Measurements from ENCODE around the gene PRDM16.

The PRDM16 gene

GRCh38 chr1:3347257-3348020 is 278.4 kb downstream of the PRDM16 start:
- peaks cover 4% of the 10 kb centered on the region; the same call in 1 of the 2 replicates for H3K9me3 ChIP-seq (ENCODE audit: control insufficient read depth, insufficient read depth, low read length)
- no peak overlapping the region for H3K4me3 ChIP-seq (ENCODE audit: low read depth, low read length)
- H3K36me3 ChIP-seq (ENCODE audit: control insufficient read depth, insufficient read depth, low read length) = no peaks in the 10 kb centered on the region
- no peak overlapping the region for H3K27ac ChIP-seq (ENCODE audit: low read depth, low read length)
- peaks cover 7% of the 10 kb centered on the region for H3K4me1 ChIP-seq (ENCODE audit: control insufficient read depth, insufficient read depth, low read length)
- H3K9ac ChIP-seq (ENCODE audit: low read depth, low read length) = no peak overlapping the region
- H3K27me3 ChIP-seq (ENCODE audit: control insufficient read depth, insufficient read depth, low read length) = no peaks in the 10 kb centered on the region

- H3K4me1 ChIP-seq (ENCODE audit: control insufficient read depth, insufficient read depth, low read length) = peaks cover 15% of the 10 kb centered on the region
- H3K4me3 ChIP-seq (ENCODE audit: low read depth, low read length) = no peak overlapping the region
- H3K9ac ChIP-seq (ENCODE audit: low read depth, low read length) = no peak overlapping the region
- no peak overlapping the region for H3K27ac ChIP-seq (ENCODE audit: low read depth, low read length)
- H3K27me3 ChIP-seq (ENCODE audit: control insufficient read depth, insufficient read depth, low read length) = no peaks in the 10 kb centered on the region
- H3K36me3 ChIP-seq (ENCODE audit: control insufficient read depth, insufficient read depth, low read length) = no peaks in the 10 kb centered on the region
- peaks cover 4% of the 10 kb centered on the region; the same call in 1 of the 2 replicates for H3K9me3 ChIP-seq (ENCODE audit: control insufficient read depth, insufficient read depth, low read length)
Observed at GRCh38 chr1:3348196-3348865, 279.3 kb downstream of the PRDM16 start.

GRCh38 chr1:3349161-3349967 is 280.4 kb downstream of the PRDM16 start:
- Histone ChIP-seq H3K36me3 (ENCODE audit: control insufficient read depth, insufficient read depth, low read length) (no peaks in the 10 kb centered on the region), H3K4me3 (ENCODE audit: low read depth, low read length) (no peak overlapping the region), H3K9me3 (ENCODE audit: control insufficient read depth, insufficient read depth, low read length) (no peaks in the 10 kb centered on the region), H3K27me3 (ENCODE audit: control insufficient read depth, insufficient read depth, low read length) (no peaks in the 10 kb centered on the region; the same call in 1 of the 2 replicates), H3K9ac (ENCODE audit: low read depth, low read length) (no peak overlapping the region), H3K4me1 (ENCODE audit: control insufficient read depth, insufficient read depth, low read length) (peaks cover 16% of the 10 kb centered on the region), H3K27ac (ENCODE audit: low read depth, low read length) (no peak overlapping the region)

GRCh38 chr1:3349968-3350299 is 280.9 kb downstream of the PRDM16 start:
- Histone ChIP-seq H3K27ac (ENCODE audit: low read depth, low read length) (no peak overlapping the region), H3K4me1 (ENCODE audit: control insufficient read depth, insufficient read depth, low read length) (peaks cover 16% of the 10 kb centered on the region), H3K36me3 (ENCODE audit: control insufficient read depth, insufficient read depth, low read length) (no peaks in the 10 kb centered on the region), H3K27me3 (ENCODE audit: control insufficient read depth, insufficient read depth, low read length) (no peaks in the 10 kb centered on the region; the same call in 1 of the 2 replicates), H3K9me3 (ENCODE audit: control insufficient read depth, insufficient read depth, low read length) (no peaks in the 10 kb centered on the region), H3K9ac (ENCODE audit: low read depth, low read length) (no peak overlapping the region), H3K4me3 (ENCODE audit: low read depth, low read length) (no peak overlapping the region)

- Histone ChIP-seq H3K4me3 (ENCODE audit: low read depth, low read length) (no peak overlapping the region), H3K36me3 (ENCODE audit: control insufficient read depth, insufficient read depth, low read length) (no peaks in the 10 kb centered on the region), H3K27me3 (ENCODE audit: control insufficient read depth, insufficient read depth, low read length) (no peaks in the 10 kb centered on the region; the same call in 1 of the 2 replicates), H3K9me3 (ENCODE audit: control insufficient read depth, insufficient read depth, low read length) (no peaks in the 10 kb centered on the region), H3K9ac (ENCODE audit: low read depth, low read length) (no peak overlapping the region), H3K4me1 (ENCODE audit: control insufficient read depth, insufficient read depth, low read length) (peaks cover 16% of the 10 kb centered on the region), H3K27ac (ENCODE audit: low read depth, low read length) (no peak overlapping the region)
Observed at GRCh38 chr1:3350506-3351261, 281.7 kb downstream of the PRDM16 start.

- Histone ChIP-seq H3K9me3 (ENCODE audit: control insufficient read depth, insufficient read depth, low read length) (no peaks in the 10 kb centered on the region), H3K36me3 (ENCODE audit: control insufficient read depth, insufficient read depth, low read length) (no peaks in the 10 kb centered on the region), H3K4me1 (ENCODE audit: control insufficient read depth, insufficient read depth, low read length) (peaks cover 16% of the 10 kb centered on the region), H3K9ac (ENCODE audit: low read depth, low read length) (no peak overlapping the region), H3K4me3 (ENCODE audit: low read depth, low read length) (no peak overlapping the region; the same call in 1 of the 2 replicates), H3K27me3 (ENCODE audit: control insufficient read depth, insufficient read depth, low read length) (no peaks in the 10 kb centered on the region; the same call in 1 of the 2 replicates), H3K27ac (ENCODE audit: low read depth, low read length) (peak overlapping the region; percentile 51)
Observed at GRCh38 chr1:3351449-3352298, 282.7 kb downstream of the PRDM16 start.

GRCh38 chr1:3352299-3352951 is 283.4 kb downstream of the PRDM16 start:
- Histone ChIP-seq H3K9me3 (ENCODE audit: control insufficient read depth, insufficient read depth, low read length) (no peaks in the 10 kb centered on the region), H3K27me3 (ENCODE audit: control insufficient read depth, insufficient read depth, low read length) (no peaks in the 10 kb centered on the region; the same call in 1 of the 2 replicates), H3K9ac (ENCODE audit: low read depth, low read length) (peak overlapping the region; percentile 18; the same call in 1 of the 2 replicates), H3K36me3 (ENCODE audit: control insufficient read depth, insufficient read depth, low read length) (no peaks in the 10 kb centered on the region), H3K4me3 (ENCODE audit: low read depth, low read length) (peak overlapping the region; percentile 24; the same call in 1 of the 2 replicates), H3K4me1 (ENCODE audit: control insufficient read depth, insufficient read depth, low read length) (peaks cover 16% of the 10 kb centered on the region), H3K27ac (ENCODE audit: low read depth, low read length) (peak overlapping the region; percentile 75)

GRCh38 chr1:3352952-3353331 is 283.9 kb downstream of the PRDM16 start:
- peaks cover 16% of the 10 kb centered on the region for H3K4me1 ChIP-seq (ENCODE audit: control insufficient read depth, insufficient read depth, low read length)
- no peaks in the 10 kb centered on the region for H3K9me3 ChIP-seq (ENCODE audit: control insufficient read depth, insufficient read depth, low read length)
- no peaks in the 10 kb centered on the region for H3K36me3 ChIP-seq (ENCODE audit: control insufficient read depth, insufficient read depth, low read length)
- peak overlapping the region; percentile 75 for H3K27ac ChIP-seq (ENCODE audit: low read depth, low read length)
- H3K27me3 ChIP-seq (ENCODE audit: control insufficient read depth, insufficient read depth, low read length) = no peaks in the 10 kb centered on the region; the same call in 1 of the 2 replicates
- no peak overlapping the region; the same call in 1 of the 2 replicates for H3K4me3 ChIP-seq (ENCODE audit: low read depth, low read length)
- H3K9ac ChIP-seq (ENCODE audit: low read depth, low read length) = peak overlapping the region; percentile 18; the same call in 1 of the 2 replicates

GRCh38 chr1:3353876-3354275 is 284.9 kb downstream of the PRDM16 start:
- no peak overlapping the region for H3K9ac ChIP-seq (ENCODE audit: low read depth, low read length)
- no peaks in the 10 kb centered on the region for H3K9me3 ChIP-seq (ENCODE audit: control insufficient read depth, insufficient read depth, low read length)
- H3K4me1 ChIP-seq (ENCODE audit: control insufficient read depth, insufficient read depth, low read length) = peaks cover 16% of the 10 kb centered on the region
- no peak overlapping the region for H3K4me3 ChIP-seq (ENCODE audit: low read depth, low read length)
- no peaks in the 10 kb centered on the region; the same call in 1 of the 2 replicates for H3K27me3 ChIP-seq (ENCODE audit: control insufficient read depth, insufficient read depth, low read length)
- H3K27ac ChIP-seq (ENCODE audit: low read depth, low read length) = no peak overlapping the region
- no peaks in the 10 kb centered on the region for H3K36me3 ChIP-seq (ENCODE audit: control insufficient read depth, insufficient read depth, low read length)
